Nephron (organoid): ENCODE data around the gene RB1.

Experiments
- H3K27ac Mint-ChIP-seq, 3 experiments: 2 replicates each; pipeline ENCODE4 v1.8.0; 2020; ENCODE audit warnings: mixed read lengths in 3 of 3, mild to moderate bottlenecking in 2 of 3, moderate library complexity in 1 of 3
- H3K27me3 Mint-ChIP-seq: 2 replicates; pipeline ENCODE4 v1.8.0; 2021; ENCODE audit warnings: low read depth, mild to moderate bottlenecking, moderate library complexity, mixed read lengths
- H3K36me3 Mint-ChIP-seq: 2 replicates; pipeline ENCODE4 v1.8.0; 2020; ENCODE audit warnings: low read depth, mixed read lengths
- H3K4me1 Mint-ChIP-seq: 2 replicates; pipeline ENCODE4 v1.8.0; 2020; ENCODE audit warnings: mixed read lengths
- H3K4me3 Mint-ChIP-seq, 3 experiments: 2 replicates each; pipeline ENCODE4 v1.8.0; 2020; ENCODE audit warnings: mild to moderate bottlenecking in 3 of 3, mixed read lengths in 3 of 3, moderate library complexity in 2 of 3
- H3K9me3 Mint-ChIP-seq: 2 replicates; pipeline ENCODE4 v1.8.0; 2020; ENCODE audit warnings: mixed read lengths
- TF ChIP-seq, protein P1 (sequence below), 3 experiments: fragments of 200-600 bp; sonication (generic); IDR thresholded peaks; one replicate each; pipeline ENCODE4 v1.5.0; 2021; ENCODE audit warnings: antibody characterized with exemption in 3 of 3; ENCODE audit not compliant: unreplicated experiment in 3 of 3

RB1 gene

DNA sequence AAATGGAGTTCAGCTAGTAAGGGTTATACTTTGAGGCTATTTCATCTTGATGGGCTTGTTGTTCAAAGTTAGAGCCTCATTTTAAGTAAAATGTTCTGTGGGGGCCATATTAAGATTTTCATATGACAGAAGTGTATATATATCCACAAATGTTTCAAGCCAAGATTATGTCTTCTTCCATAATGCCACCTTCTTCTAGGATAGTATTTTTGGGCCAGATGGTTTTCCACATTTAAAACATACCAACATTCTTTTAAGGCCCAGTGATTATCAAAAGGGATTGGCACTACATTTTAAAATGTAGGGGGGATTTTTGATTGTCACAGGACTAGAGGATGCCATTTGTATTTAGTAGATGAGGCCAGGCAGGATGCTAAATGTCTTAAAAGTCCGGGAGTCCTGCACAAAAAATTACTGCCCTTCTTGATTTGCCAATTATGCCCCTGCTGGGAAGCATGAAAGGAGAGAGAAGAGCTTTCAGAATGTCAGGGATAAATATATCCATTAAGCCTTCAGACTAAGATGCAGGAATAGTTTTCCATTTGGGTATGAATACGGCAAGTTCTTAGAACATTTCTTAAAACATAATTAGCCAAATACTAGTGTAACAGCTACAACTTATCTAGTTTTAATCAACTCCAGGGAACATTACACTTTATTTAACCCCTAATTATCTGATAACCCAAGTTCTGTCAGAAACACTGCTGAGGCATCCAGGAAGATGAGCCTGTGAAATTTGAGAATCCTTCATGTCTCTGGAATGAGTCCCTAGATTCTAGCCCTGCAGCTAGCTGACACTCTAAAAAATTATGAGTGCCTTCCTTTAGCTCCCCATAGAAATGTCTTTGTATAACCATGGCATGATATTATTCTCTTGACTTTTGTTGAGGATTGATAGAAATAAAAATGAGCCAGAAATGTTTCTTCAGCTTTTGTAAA lies 36.6 kb upstream of the RB1 start:
- no peaks in the 10 kb centered on the region for H3K27me3 Mint-ChIP-seq
- peaks cover 57% of the 10 kb centered on the region for H3K36me3 Mint-ChIP-seq
- H3K27ac Mint-ChIP-seq: peak overlapping the region in 2 of 3 experiments; percentile 16 to 33
- H3K4me3 Mint-ChIP-seq: no peak overlapping the region
- H3K9me3 Mint-ChIP-seq: no peaks in the 10 kb centered on the region
- TF ChIP-seq, protein P1, sequence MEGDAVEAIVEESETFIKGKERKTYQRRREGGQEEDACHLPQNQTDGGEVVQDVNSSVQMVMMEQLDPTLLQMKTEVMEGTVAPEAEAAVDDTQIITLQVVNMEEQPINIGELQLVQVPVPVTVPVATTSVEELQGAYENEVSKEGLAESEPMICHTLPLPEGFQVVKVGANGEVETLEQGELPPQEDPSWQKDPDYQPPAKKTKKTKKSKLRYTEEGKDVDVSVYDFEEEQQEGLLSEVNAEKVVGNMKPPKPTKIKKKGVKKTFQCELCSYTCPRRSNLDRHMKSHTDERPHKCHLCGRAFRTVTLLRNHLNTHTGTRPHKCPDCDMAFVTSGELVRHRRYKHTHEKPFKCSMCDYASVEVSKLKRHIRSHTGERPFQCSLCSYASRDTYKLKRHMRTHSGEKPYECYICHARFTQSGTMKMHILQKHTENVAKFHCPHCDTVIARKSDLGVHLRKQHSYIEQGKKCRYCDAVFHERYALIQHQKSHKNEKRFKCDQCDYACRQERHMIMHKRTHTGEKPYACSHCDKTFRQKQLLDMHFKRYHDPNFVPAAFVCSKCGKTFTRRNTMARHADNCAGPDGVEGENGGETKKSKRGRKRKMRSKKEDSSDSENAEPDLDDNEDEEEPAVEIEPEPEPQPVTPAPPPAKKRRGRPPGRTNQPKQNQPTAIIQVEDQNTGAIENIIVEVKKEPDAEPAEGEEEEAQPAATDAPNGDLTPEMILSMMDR (IDR thresholded peaks at IDR 0.05; ENCODE audit: unreplicated experiment in 3 of 3): no peak
- H3K4me1 Mint-ChIP-seq: peaks cover 26% of the 10 kb centered on the region

DNA sequence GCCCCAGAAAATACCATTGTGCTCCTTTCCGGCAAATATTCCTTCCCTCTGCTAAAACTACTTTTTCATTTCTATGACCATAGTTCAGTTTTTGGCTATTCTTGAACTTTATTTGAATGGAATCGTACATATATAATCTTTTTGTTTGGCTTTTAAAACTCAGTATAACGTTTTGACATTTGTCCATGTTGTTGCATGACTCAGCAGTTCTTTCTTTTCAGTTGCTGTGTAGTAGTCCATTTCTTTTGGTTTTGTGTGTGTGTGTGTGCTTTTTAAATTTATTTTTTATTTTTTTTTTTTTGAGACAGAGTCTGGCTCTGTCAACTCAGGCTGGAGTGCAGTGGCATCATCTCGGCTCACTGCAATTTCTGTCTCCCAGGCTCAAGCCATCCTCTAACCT lies 35.5 kb upstream of the RB1 start:
- Mint-ChIP-seq H3K27me3 (no peaks in the 10 kb centered on the region), H3K9me3 (no peaks in the 10 kb centered on the region), H3K4me3 (no peak overlapping the region), H3K4me1 (peaks cover 26% of the 10 kb centered on the region), H3K27ac (no peak overlapping the region), H3K36me3 (peaks cover 46% of the 10 kb centered on the region)
- TF ChIP-seq, protein P1 (IDR thresholded peaks at IDR 0.05; ENCODE audit: unreplicated experiment in 3 of 3): no peak

- Mint-ChIP-seq H3K36me3 (peaks cover 18% of the 10 kb centered on the region), H3K27me3 (no peaks in the 10 kb centered on the region), H3K9me3 (no peaks in the 10 kb centered on the region), H3K4me3 (no peak overlapping the region), H3K27ac (no peak overlapping the region), H3K4me1 (no peaks in the 10 kb centered on the region)
- TF ChIP-seq, protein P1 (IDR thresholded peaks at IDR 0.05; ENCODE audit: unreplicated experiment in 3 of 3): no peak
These were observed 30.2 kb upstream of the RB1 start for GRCh38 chr13:48273346-48273745.

DNA sequence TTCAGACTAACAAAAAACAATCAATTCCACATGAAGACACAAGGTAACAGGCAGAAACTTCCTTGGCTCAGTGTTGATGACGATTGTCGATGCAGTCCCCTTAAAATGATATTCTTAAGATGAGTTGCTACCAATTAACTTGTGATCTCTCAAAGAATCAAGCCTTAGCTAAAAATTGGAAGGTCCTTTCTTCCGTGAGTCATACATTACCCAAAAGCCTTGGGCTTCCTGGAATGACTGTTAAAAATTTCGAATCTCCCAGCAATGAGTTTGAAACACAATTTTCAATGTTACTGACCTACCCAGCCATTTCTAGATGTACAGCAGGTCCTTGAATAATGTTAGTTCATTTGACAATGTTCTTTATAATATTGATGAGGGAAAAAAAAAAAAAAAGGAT lies 28.0 kb upstream of the RB1 start:
- Mint-ChIP-seq H3K9me3 (no peaks in the 10 kb centered on the region), H3K27me3 (no peaks in the 10 kb centered on the region), H3K36me3 (peaks cover 5% of the 10 kb centered on the region), H3K4me3 (no peak overlapping the region), H3K4me1 (no peaks in the 10 kb centered on the region), H3K27ac (no peak overlapping the region)
- TF ChIP-seq, protein P1 (IDR thresholded peaks at IDR 0.05; ENCODE audit: unreplicated experiment in 3 of 3): no peak

GRCh38 chr13:48278806-48279205 lies 24.7 kb upstream of the RB1 start:
- no peak overlapping the region for H3K27ac Mint-ChIP-seq
- peaks cover 5% of the 10 kb centered on the region for H3K36me3 Mint-ChIP-seq
- no peak overlapping the region for H3K4me3 Mint-ChIP-seq
- H3K27me3 Mint-ChIP-seq: no peaks in the 10 kb centered on the region
- no peaks in the 10 kb centered on the region for H3K9me3 Mint-ChIP-seq
- TF ChIP-seq, protein P1 (IDR thresholded peaks at IDR 0.05; ENCODE audit: unreplicated experiment in 3 of 3): no peak
- H3K4me1 Mint-ChIP-seq: no peaks in the 10 kb centered on the region

DNA sequence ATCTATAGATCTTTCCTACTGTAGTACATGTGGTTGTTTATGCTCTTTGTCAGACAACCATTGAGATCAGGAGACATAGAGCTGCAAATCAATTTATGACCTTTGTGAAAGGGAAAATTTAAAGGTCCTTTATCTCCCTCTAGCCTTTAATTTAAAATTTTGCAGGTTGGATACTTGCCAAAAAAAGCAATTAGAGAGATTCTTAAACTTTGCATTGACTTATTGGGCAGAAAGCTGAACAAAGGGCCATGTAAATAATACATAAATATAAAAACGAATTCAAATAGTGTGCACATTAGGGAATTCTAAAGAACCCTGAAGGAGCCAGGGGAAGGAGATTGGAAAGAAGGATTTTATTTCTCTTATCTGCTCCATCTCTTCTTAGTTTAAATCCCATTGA lies 22.0 kb upstream of the RB1 start:
- Mint-ChIP-seq H3K36me3 (no peaks in the 10 kb centered on the region), H3K4me1 (no peaks in the 10 kb centered on the region), H3K4me3 (no peak overlapping the region), H3K27me3 (no peaks in the 10 kb centered on the region), H3K27ac (peak overlapping the region in 2 of 3 experiments; percentile 36 to 39), H3K9me3 (no peaks in the 10 kb centered on the region)
- TF ChIP-seq, protein P1 (IDR thresholded peaks at IDR 0.05; ENCODE audit: unreplicated experiment in 3 of 3): no peak
